ENCODE data around the gene ODAD2.

The ODAD2 gene

GRCh38 chr10:27893358-27893954 is 105.4 kb downstream of the ODAD2 start:
- DNase-seq (ENCODE audit: low spot score) = peak; percentile 35
- ChIA-PET POLR2A (ENCODE audit: low non-redundant PET) (no interaction called here), CTCF (interaction anchor here (0.6 kb wide), 1 partner anchor 14 kb away, joined by 3 read pairs; no protein-coding TSS in a partner anchor)
- peak overlapping the region; percentile 58 for H3K27ac ChIP-seq
- no peak for TF ChIP-seq CTCF (conservative IDR thresholded peaks at IDR 0.05; ENCODE audit: low read depth)

- TF ChIP-seq CTCF (conservative IDR thresholded peaks at IDR 0.05; ENCODE audit: low read depth) = no peak
- no peak for DNase-seq (ENCODE audit: low spot score)
- POLR2A ChIA-PET (ENCODE audit: low non-redundant PET) = no interaction called here
- no peak overlapping the region for H3K27ac ChIP-seq
- CTCF ChIA-PET = no interaction called here
These were observed 107.9 kb downstream of the ODAD2 start for GRCh38 chr10:27890971-27891370.

- no peak overlapping the region for H3K27ac ChIP-seq
- CTCF ChIA-PET = interaction anchor here (0.6 kb wide), 1 partner anchor 9 kb away, joined by 3 read pairs; no protein-coding TSS in a partner anchor
- TF ChIP-seq CTCF (conservative IDR thresholded peaks at IDR 0.05; ENCODE audit: low read depth) = no peak
- POLR2A ChIA-PET (ENCODE audit: low non-redundant PET) = interaction anchor here (0.5 kb wide), 1 partner anchor 334 kb away, joined by 3 read pairs; no protein-coding TSS in a partner anchor
- no peak for DNase-seq (ENCODE audit: low spot score)
These were observed 109.4 kb downstream of the ODAD2 start for GRCh38 chr10:27889518-27889917.

GRCh38 chr10:27884185-27884641 is 114.7 kb downstream of the ODAD2 start:
- no peak overlapping the region for H3K27ac ChIP-seq

GRCh38 chr10:27878281-27878680 is 120.6 kb downstream of the ODAD2 start:
- no peak for DNase-seq (ENCODE audit: low spot score)
- no peak for TF ChIP-seq CTCF (conservative IDR thresholded peaks at IDR 0.05; ENCODE audit: low read depth)
- POLR2A ChIA-PET (ENCODE audit: low non-redundant PET) = no interaction called here
- H3K27ac ChIP-seq = no peak overlapping the region
- CTCF ChIA-PET = no interaction called here

More at GRCh38 chr10:27884185-27884641, 114.7 kb downstream of the ODAD2 start:
- ChIA-PET CTCF (interaction anchor here (0.6 kb wide), 1 partner anchor 1070 kb away, joined by 6 read pairs; no protein-coding TSS in a partner anchor), POLR2A (ENCODE audit: low non-redundant PET) (no interaction called here)
- no peak for DNase-seq (ENCODE audit: low spot score)
- TF ChIP-seq CTCF (conservative IDR thresholded peaks at IDR 0.05; ENCODE audit: low read depth) = no peak

- POLR2A ChIA-PET (ENCODE audit: low non-redundant PET) = no interaction called here
- no peak overlapping the region for H3K27ac ChIP-seq
- 0 out of 2 replicates have a peak, but pooled peaks have one; percentile 10 for TF ChIP-seq CTCF (conservative IDR thresholded peaks at IDR 0.05; ENCODE audit: low read depth)
- CTCF ChIA-PET = interaction anchor here (0.6 to 1.0 kb wide), 5 partner anchors 17 to 829 kb away, joined by 3 to 4 read pairs (median 3); no protein-coding TSS in a partner anchor
- DNase-seq (ENCODE audit: low spot score) = peak; percentile 49
These were observed 133.7 kb downstream of the ODAD2 start for GRCh38 chr10:27865221-27865635.
